K562 (cell line): ENCODE measurements around the gene NACC1. TPM values are rescaled to one million over a fixed set of nuclear protein-coding genes. Genes with fewer than 3 reads are reported as not detected.

Source experiments
- polyA plus RNA-seq, 8 experiments: library from polyadenylated mRNA; depleted of rRNA in 4 of 8; stranded (reverse) in 5 of 8; unstranded in 3 of 8; fragments of >200 nt; fragmentation: Nextera tagmentation in 2 of 8; fragmentation: Illumina TruSeq in 1 of 8; extraction: Ambion mirVana in 2 of 8; extraction: Trizol in 1 of 8; gene quantifications; 2 replicates each; pipeline versions ENCODE4 v1.2.1 to v1.2.3, GENCODE V29; 2011 to 2014; ENCODE audit warnings: inconsistent platforms in 1 of 8, missing spikeins in 1 of 8
- total RNA-seq, 7 experiments: library from RNA; depleted of rRNA in 6 of 7; stranded (reverse); fragments of >200 nt in 6 of 7; fragmentation: Illumina TruSeq in 2 of 7; extraction: Trizol in 2 of 7; gene quantifications; 2 replicates each; pipeline versions ENCODE4 v1.2.1 to v1.2.3, GENCODE V29; 2011 to 2021; ENCODE audit warnings: low replicate concordance in 1 of 7

NACC1 gene
- total and polyA plus RNA-seq, 9 of the 15 experiments (the other 6 are each of a cell fraction or from before 2014, with no cell fraction given), result 0.04 to 96.6 (median 25.8) TPM

Other genes starting within 250 kb of the NACC1 start
Only the 7 nearest of the 14 such genes appear.
- 143 and 161 TPM in 2 replicates for gene GADD45GIP1, start 161.0 kb upstream of the NACC1 start, total RNA-seq (2014; rRNA removed)
- 9.1 and 12.9 TPM in 2 replicates for gene GADD45GIP1, start 161.0 kb upstream of the NACC1 start, total RNA-seq (2014; rRNA removed; fragmentation: Illumina TruSeq; extraction: Trizol)
- gene GADD45GIP1, start 161.0 kb upstream of the NACC1 start, total RNA-seq (2015; rRNA removed; fragmentation: Illumina TruSeq; extraction: Trizol), result 39.5 and 40.1 TPM in 2 replicates
- gene GADD45GIP1, start 161.0 kb upstream of the NACC1 start, total RNA-seq (2021), result 47.3 and 48.8 TPM in 2 replicates
- gene GADD45GIP1, start 161.0 kb upstream of the NACC1 start, polyA plus RNA-seq (2011; rRNA removed), result 29.2 and 30.4 TPM in 2 replicates
- gene GADD45GIP1, start 161.0 kb upstream of the NACC1 start, polyA plus RNA-seq (2014; fragmentation: Illumina TruSeq; extraction: Trizol), result 11.5 and 20.3 TPM in 2 replicates
- 1 to 10 TPM; 5.1 to 6.8 TPM for gene GADD45GIP1, start 161.0 kb upstream of the NACC1 start, polyA plus RNA-seq (2014; fragmentation: Nextera tagmentation; extraction: Ambion mirVana)
- gene GADD45GIP1, start 161.0 kb upstream of the NACC1 start, polyA plus RNA-seq (2014; rRNA removed), result 114 and 122 TPM in 2 replicates
- gene DAND5, start 148.7 kb upstream of the NACC1 start, total RNA-seq (2014; rRNA removed), result 0.27 and 0.82 TPM in 2 replicates
- 0.38 and 0.40 TPM in 2 replicates for gene DAND5, start 148.7 kb upstream of the NACC1 start, total RNA-seq (2014; rRNA removed; fragmentation: Illumina TruSeq; extraction: Trizol)
- gene DAND5, start 148.7 kb upstream of the NACC1 start, total RNA-seq (2015; rRNA removed; fragmentation: Illumina TruSeq; extraction: Trizol), result 0.22 and 0.23 TPM in 2 replicates
- gene DAND5, start 148.7 kb upstream of the NACC1 start, total RNA-seq (2021), result 0.74 and 0.78 TPM in 2 replicates
- 0.60 and 0.89 TPM in 2 replicates for gene DAND5, start 148.7 kb upstream of the NACC1 start, polyA plus RNA-seq (2011; rRNA removed)
- 0.71 and 0.83 TPM in 2 replicates for gene DAND5, start 148.7 kb upstream of the NACC1 start, polyA plus RNA-seq (2014; fragmentation: Illumina TruSeq; extraction: Trizol)
- under 1 TPM; 0.42 to 0.63 TPM for gene DAND5, start 148.7 kb upstream of the NACC1 start, polyA plus RNA-seq (2014; fragmentation: Nextera tagmentation; extraction: Ambion mirVana)
- gene DAND5, start 148.7 kb upstream of the NACC1 start, polyA plus RNA-seq (2014; rRNA removed), result 0.50 and 0.66 TPM in 2 replicates
- gene NFIX, start 122.8 kb upstream of the NACC1 start, total RNA-seq (2014; rRNA removed), result 5.4 and 7.7 TPM in 2 replicates
- 2.3 and 6.4 TPM in 2 replicates for gene NFIX, start 122.8 kb upstream of the NACC1 start, total RNA-seq (2014; rRNA removed; fragmentation: Illumina TruSeq; extraction: Trizol)
- 3.1 and 3.8 TPM in 2 replicates for gene NFIX, start 122.8 kb upstream of the NACC1 start, total RNA-seq (2015; rRNA removed; fragmentation: Illumina TruSeq; extraction: Trizol)
- 23.1 and 26.8 TPM in 2 replicates for gene NFIX, start 122.8 kb upstream of the NACC1 start, total RNA-seq (2021)
- gene NFIX, start 122.8 kb upstream of the NACC1 start, polyA plus RNA-seq (2011; rRNA removed), result 2.9 and 5.6 TPM in 2 replicates
- 7.7 and 9.2 TPM in 2 replicates for gene NFIX, start 122.8 kb upstream of the NACC1 start, polyA plus RNA-seq (2014; fragmentation: Illumina TruSeq; extraction: Trizol)
- gene NFIX, start 122.8 kb upstream of the NACC1 start, polyA plus RNA-seq (2014; fragmentation: Nextera tagmentation; extraction: Ambion mirVana), result under 1 TPM; 0.28 to 0.34 TPM
- gene NFIX, start 122.8 kb upstream of the NACC1 start, polyA plus RNA-seq (2014; rRNA removed), result 6.8 and 7.2 TPM in 2 replicates
- 266 and 312 TPM in 2 replicates for gene LYL1, start 15.4 kb upstream of the NACC1 start, total RNA-seq (2014; rRNA removed)
- gene LYL1, start 15.4 kb upstream of the NACC1 start, total RNA-seq (2014; rRNA removed; fragmentation: Illumina TruSeq; extraction: Trizol), result 13.2 and 17.7 TPM in 2 replicates
- 89.9 and 108 TPM in 2 replicates for gene LYL1, start 15.4 kb upstream of the NACC1 start, total RNA-seq (2015; rRNA removed; fragmentation: Illumina TruSeq; extraction: Trizol)
- gene LYL1, start 15.4 kb upstream of the NACC1 start, total RNA-seq (2021), result 216 and 218 TPM in 2 replicates
- gene LYL1, start 15.4 kb upstream of the NACC1 start, polyA plus RNA-seq (2011; rRNA removed), result 34.0 and 47.0 TPM in 2 replicates
- gene LYL1, start 15.4 kb upstream of the NACC1 start, polyA plus RNA-seq (2014; fragmentation: Illumina TruSeq; extraction: Trizol), result 17.8 and 71.5 TPM in 2 replicates
- gene LYL1, start 15.4 kb upstream of the NACC1 start, polyA plus RNA-seq (2014; fragmentation: Nextera tagmentation; extraction: Ambion mirVana), result 1 to 10 TPM; 1.3 to 1.6 TPM
- 165 and 175 TPM in 2 replicates for gene LYL1, start 15.4 kb upstream of the NACC1 start, polyA plus RNA-seq (2014; rRNA removed)
- gene TRMT1, start 1.5 kb upstream of the NACC1 start, total RNA-seq (2014; rRNA removed), result 89.1 and 113 TPM in 2 replicates
- gene TRMT1, start 1.5 kb upstream of the NACC1 start, total RNA-seq (2014; rRNA removed; fragmentation: Illumina TruSeq; extraction: Trizol), result 25.8 and 42.9 TPM in 2 replicates
- gene TRMT1, start 1.5 kb upstream of the NACC1 start, total RNA-seq (2015; rRNA removed; fragmentation: Illumina TruSeq; extraction: Trizol), result 54.3 and 60.2 TPM in 2 replicates
- 118 TPM in 2 replicates for gene TRMT1, start 1.5 kb upstream of the NACC1 start, total RNA-seq (2021)
- gene TRMT1, start 1.5 kb upstream of the NACC1 start, polyA plus RNA-seq (2011; rRNA removed), result 44.1 and 53.3 TPM in 2 replicates
- 84.8 and 96.2 TPM in 2 replicates for gene TRMT1, start 1.5 kb upstream of the NACC1 start, polyA plus RNA-seq (2014; fragmentation: Illumina TruSeq; extraction: Trizol)
- gene TRMT1, start 1.5 kb upstream of the NACC1 start, polyA plus RNA-seq (2014; fragmentation: Nextera tagmentation; extraction: Ambion mirVana), result 10 to 100 TPM in 1 of 2 experiments, 1 to 10 TPM in 1; 5.8 to 10.9 TPM
- gene TRMT1, start 1.5 kb upstream of the NACC1 start, polyA plus RNA-seq (2014; rRNA removed), result 155 and 158 TPM in 2 replicates
- 57.8 and 59.2 TPM in 2 replicates for gene STX10, start 32.1 kb downstream of the NACC1 start, total RNA-seq (2014; rRNA removed)
- 12.6 and 19.0 TPM in 2 replicates for gene STX10, start 32.1 kb downstream of the NACC1 start, total RNA-seq (2014; rRNA removed; fragmentation: Illumina TruSeq; extraction: Trizol)
- 31.0 and 33.9 TPM in 2 replicates for gene STX10, start 32.1 kb downstream of the NACC1 start, total RNA-seq (2015; rRNA removed; fragmentation: Illumina TruSeq; extraction: Trizol)
- gene STX10, start 32.1 kb downstream of the NACC1 start, total RNA-seq (2021), result 39.6 and 41.6 TPM in 2 replicates
- gene STX10, start 32.1 kb downstream of the NACC1 start, polyA plus RNA-seq (2011; rRNA removed), result 46.6 and 77.4 TPM in 2 replicates
- 30.3 and 35.2 TPM in 2 replicates for gene STX10, start 32.1 kb downstream of the NACC1 start, polyA plus RNA-seq (2014; fragmentation: Illumina TruSeq; extraction: Trizol)
- gene STX10, start 32.1 kb downstream of the NACC1 start, polyA plus RNA-seq (2014; fragmentation: Nextera tagmentation; extraction: Ambion mirVana), result 1 to 10 TPM in 1 of 2 experiments, under 1 TPM in 1; 0.51 to 1.7 TPM
- 66.3 and 78.0 TPM in 2 replicates for gene STX10, start 32.1 kb downstream of the NACC1 start, polyA plus RNA-seq (2014; rRNA removed)
- 84.5 and 134 TPM in 2 replicates for gene IER2, start 32.1 kb downstream of the NACC1 start, total RNA-seq (2014; rRNA removed)
- 23.6 and 24.4 TPM in 2 replicates for gene IER2, start 32.1 kb downstream of the NACC1 start, total RNA-seq (2014; rRNA removed; fragmentation: Illumina TruSeq; extraction: Trizol)
- gene IER2, start 32.1 kb downstream of the NACC1 start, total RNA-seq (2015; rRNA removed; fragmentation: Illumina TruSeq; extraction: Trizol), result 14.8 and 17.4 TPM in 2 replicates
- 205 and 214 TPM in 2 replicates for gene IER2, start 32.1 kb downstream of the NACC1 start, total RNA-seq (2021)
- 23.7 and 32.9 TPM in 2 replicates for gene IER2, start 32.1 kb downstream of the NACC1 start, polyA plus RNA-seq (2011; rRNA removed)
- 35.5 and 67.9 TPM in 2 replicates for gene IER2, start 32.1 kb downstream of the NACC1 start, polyA plus RNA-seq (2014; fragmentation: Illumina TruSeq; extraction: Trizol)
- 1 to 10 TPM; 4.5 to 5.1 TPM for gene IER2, start 32.1 kb downstream of the NACC1 start, polyA plus RNA-seq (2014; fragmentation: Nextera tagmentation; extraction: Ambion mirVana)
- 127 and 140 TPM in 2 replicates for gene IER2, start 32.1 kb downstream of the NACC1 start, polyA plus RNA-seq (2014; rRNA removed)